Cerebellar cortex (tissue), 1 donor: ENCODE results near the gene OR2S2.
A peak's percentile ranks its signal among the peaks of the same experiment; 100 is the strongest.
"Not testable (repeated sequence)": the region's sequence is repeated elsewhere in the genome, so short reads cannot be mapped to it uniquely, and the experiment has no call there.

ENCODE experiments used
- DNase-seq: peaks from one replicate; pipeline ENCODE4 v3.0.0-alpha.2; 2015; ENCODE audit warnings: low spot score

The OR2S2 gene

GRCh38 chr9:35962126-35962906 is 4.4 kb upstream of the OR2S2 start:
- DNase-seq: peak; percentile 31

- no peak for DNase-seq
Measured at GRCh38 chr9:35960039-35960655, 2.2 kb upstream of the OR2S2 start.

GRCh38 chr9:35956651-35957050 is 1.3 kb downstream of the OR2S2 start:
- DNase-seq: no peak

GRCh38 chr9:35954942-35955546 is 2.9 kb downstream of the OR2S2 start:
- DNase-seq: peak; percentile 83

GRCh38 chr9:35952526-35953191 is 5.3 kb downstream of the OR2S2 start:
- no peak for DNase-seq

GRCh38 chr9:35951736-35952135 is 6.2 kb downstream of the OR2S2 start:
- no peak for DNase-seq

GRCh38 chr9:35948901-35949318 is 9.0 kb downstream of the OR2S2 start:
- DNase-seq: no peak

GRCh38 chr9:35948451-35948850 is 9.5 kb downstream of the OR2S2 start:
- no peak for DNase-seq

GRCh38 chr9:35945341-35946018 is 12.5 kb downstream of the OR2S2 start:
- DNase-seq: peak; percentile 92

GRCh38 chr9:35944841-35945240 is 13.1 kb downstream of the OR2S2 start:
- no peak for DNase-seq

- no peak for DNase-seq
Measured at GRCh38 chr9:35944173-35944572, 13.8 kb downstream of the OR2S2 start.

- no peak for DNase-seq
Measured at GRCh38 chr9:35942286-35942685, 15.7 kb downstream of the OR2S2 start.

- DNase-seq: no peak
Measured at GRCh38 chr9:35940458-35941407, 17.2 kb downstream of the OR2S2 start.

GRCh38 chr9:35939679-35940250 is 18.2 kb downstream of the OR2S2 start:
- DNase-seq: no peak

GRCh38 chr9:35938474-35939356 is 19.2 kb downstream of the OR2S2 start:
- no peak for DNase-seq

GRCh38 chr9:35937227-35937626 is 20.7 kb downstream of the OR2S2 start:
- DNase-seq: no peak

- no peak for DNase-seq
Measured at GRCh38 chr9:35935755-35936509, 22.0 kb downstream of the OR2S2 start.

- DNase-seq: no peak
Measured at GRCh38 chr9:35935261-35935660, 22.7 kb downstream of the OR2S2 start.

GRCh38 chr9:35934069-35934468 is 23.9 kb downstream of the OR2S2 start:
- not testable (repeated sequence) for DNase-seq
